Psoas muscle (tissue), 8 donors: ENCODE measurements around the gene NUTF2. TPM values are rescaled to one million over a fixed set of nuclear protein-coding genes. Genes with fewer than 3 reads are reported as not detected.

Experiments
- ATAC-seq, 4 donors: fragments of 200-7000 bp; cut with Tn5 transposase; one replicate each; pipeline ENCODE4 v1.9.1; 2020; ENCODE audit warnings: moderate library complexity in 3 of 4, mild to moderate bottlenecking in 2 of 4
- DNase-seq, 2 donors: peaks; one replicate each; pipeline ENCODE4 v3.0.0-alpha.2; 2020
- H3K27ac ChIP-seq: fragments of 200-600 bp; one replicate; pipeline ENCODE4 v1.8.0; 2022
- H3K27me3 ChIP-seq, 3 donors: fragments of 200-600 bp in 1 of 3; one replicate each; pipeline versions ENCODE4 v1.6.1 to v1.8.0; 2013 to 2022; ENCODE audit warnings: low read length in 2 of 3, mild to moderate bottlenecking in 2 of 3, moderate library complexity in 1 of 3; ENCODE audit not compliant: insufficient read depth in 3 of 3
- H3K36me3 ChIP-seq, 2 donors: fragments of 200-600 bp in 1 of 2; one replicate each; pipeline versions ENCODE4 v1.6.1 to v1.8.0; 2013 to 2022; ENCODE audit warnings: low read depth in 1 of 2, mild to moderate bottlenecking in 1 of 2, moderate library complexity in 1 of 2; ENCODE audit not compliant: insufficient read depth in 1 of 2
- H3K4me1 ChIP-seq: fragments of 200-600 bp; one replicate; pipeline ENCODE4 v1.8.0; 2022
- H3K4me3 ChIP-seq: fragments of 200-600 bp; one replicate; pipeline ENCODE4 v1.8.0; 2022; ENCODE audit warnings: mild to moderate bottlenecking
- H3K9me3 ChIP-seq: fragments of 200-600 bp; one replicate; pipeline ENCODE4 v1.8.0; 2022
- WGBS, 3 donors: extraction: QIAGEN DNeasy Blood & Tissue Kit; methylation state at CpG; one replicate each; pipeline versions ENCODE4 v1.1.6 to v1.1.7; 2013; 5-methylcytosine and 5-hydroxymethylcytosine counted together
- intact Hi-C, 2 donors: fragments of 100-400 bp; cut with DNase I; formaldehyde crosslinking; loops; one replicate each; pipeline versions ENCODE4 v1.11.0 to v1.14.2; 2022
- polyA plus RNA-seq, 3 donors: library from polyadenylated mRNA; stranded (reverse); fragments of 200-250 nt; gene quantifications; one replicate each; pipeline ENCODE4 v1.2.3, GENCODE V29; 2013
- total RNA-seq, 4 donors: library from RNA; stranded (reverse); fragmentation: NEBNext Ultra II Directional in 2 of 4; extraction: Animal tissue kit (Norgen Biotek cat#: 25700) in 2 of 4; gene quantifications; one replicate each; pipeline versions ENCODE4 v1.2.1 to v1.2.4, GENCODE V29; 2021 to 2023
- TF ChIP-seq, protein P1 (sequence below): fragments of 200-600 bp; IDR thresholded peaks from one replicate; pipeline ENCODE4 v1.8.0; 2022; ENCODE audit warnings: antibody characterized with exemption
- donor health status: healthy with polysubstance abuse.
- donor health status: DM: no; HTN: no; CAD: no; lungs with moderate emphysema.
- donor health status: Bipolar disorder and iron deficiency.
- donor health status: healthy.
- donor health status: DM: yes; HTN: yes; CAD: no.
- donor health status: DM: no; HTN: no; CAD: no.
- donor health status: DM: no; HTN: no; CAD: no.
- donor health status: DM: yes; HTN: yes; CAD: no.

Gene NUTF2
- total and polyA plus RNA-seq, 7 donors: 77.4 to 170 (median 104) TPM

DNA sequence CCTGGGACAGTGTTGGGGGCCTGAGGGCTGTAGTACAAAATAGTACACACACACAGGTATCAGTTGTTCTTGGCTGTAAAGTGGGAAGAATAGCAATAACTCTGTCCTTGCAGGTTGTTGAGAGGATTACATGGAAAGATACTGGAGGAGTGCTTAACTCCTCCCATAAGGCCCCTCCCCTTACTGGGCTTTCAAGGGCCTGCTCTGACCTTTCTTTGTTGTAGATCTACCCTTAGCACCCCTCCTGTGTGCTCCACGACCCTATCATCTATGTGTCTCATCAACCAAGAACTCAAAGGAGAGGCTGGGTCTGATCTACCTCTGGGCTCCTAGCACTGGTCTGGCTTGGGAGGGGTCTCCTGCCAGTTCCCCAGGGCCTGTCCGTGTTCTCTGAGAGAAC is 17.9 kb downstream of the NUTF2 start:
- peak overlapping the region; percentile 92 for H3K27ac ChIP-seq
- 77 to 92% (median 81%) methylated on average over 2 of the region's 2 CpGs for WGBS, 3 donors
- intact Hi-C loops: no loop called here

DNA sequence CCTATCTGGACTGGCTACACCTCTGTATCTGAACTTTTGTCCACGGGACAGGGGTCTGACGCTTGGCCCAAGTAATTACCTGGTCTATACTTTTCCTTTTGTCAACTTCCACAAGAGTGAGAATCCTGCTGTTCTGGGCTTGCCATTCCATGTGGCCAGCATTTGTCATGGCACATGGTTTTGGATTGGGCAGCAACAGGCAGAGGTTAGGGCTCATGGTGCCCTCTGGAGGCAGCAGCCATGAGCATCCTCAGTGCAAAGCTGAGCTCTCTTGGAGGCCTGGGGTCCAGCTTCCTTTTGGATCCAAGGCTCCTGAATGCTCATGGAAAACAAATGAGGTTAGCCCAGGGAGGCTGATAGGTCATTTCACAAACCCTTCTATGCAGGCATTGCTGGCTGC is 18.6 kb downstream of the NUTF2 start:
- TF ChIP-seq, protein P1, sequence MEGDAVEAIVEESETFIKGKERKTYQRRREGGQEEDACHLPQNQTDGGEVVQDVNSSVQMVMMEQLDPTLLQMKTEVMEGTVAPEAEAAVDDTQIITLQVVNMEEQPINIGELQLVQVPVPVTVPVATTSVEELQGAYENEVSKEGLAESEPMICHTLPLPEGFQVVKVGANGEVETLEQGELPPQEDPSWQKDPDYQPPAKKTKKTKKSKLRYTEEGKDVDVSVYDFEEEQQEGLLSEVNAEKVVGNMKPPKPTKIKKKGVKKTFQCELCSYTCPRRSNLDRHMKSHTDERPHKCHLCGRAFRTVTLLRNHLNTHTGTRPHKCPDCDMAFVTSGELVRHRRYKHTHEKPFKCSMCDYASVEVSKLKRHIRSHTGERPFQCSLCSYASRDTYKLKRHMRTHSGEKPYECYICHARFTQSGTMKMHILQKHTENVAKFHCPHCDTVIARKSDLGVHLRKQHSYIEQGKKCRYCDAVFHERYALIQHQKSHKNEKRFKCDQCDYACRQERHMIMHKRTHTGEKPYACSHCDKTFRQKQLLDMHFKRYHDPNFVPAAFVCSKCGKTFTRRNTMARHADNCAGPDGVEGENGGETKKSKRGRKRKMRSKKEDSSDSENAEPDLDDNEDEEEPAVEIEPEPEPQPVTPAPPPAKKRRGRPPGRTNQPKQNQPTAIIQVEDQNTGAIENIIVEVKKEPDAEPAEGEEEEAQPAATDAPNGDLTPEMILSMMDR: no peak
- H3K27me3 ChIP-seq: no peaks in the 10 kb centered on the region
- ATAC-seq (peak in 1 of 4 donors; percentile 29), DNase-seq (peak; percentile 28 to 47)
- H3K4me3 ChIP-seq: no peak overlapping the region
- 83 to 94% (median 83%) methylated on average over 2 of the region's 2 CpGs for WGBS, 3 donors
- H3K4me1 ChIP-seq: peaks cover 50% of the 10 kb centered on the region
- H3K9me3 ChIP-seq: no peaks in the 10 kb centered on the region
- peak overlapping the region; percentile 92 for H3K27ac ChIP-seq
- H3K36me3 ChIP-seq: peaks cover 2 to 64% of the 10 kb centered on the region in 2 donors
- intact Hi-C loops: no loop called here

More for the DNA sequence above, 17.9 kb downstream of the NUTF2 start:
- ATAC-seq (no peak), DNase-seq (no peak)
- TF ChIP-seq, protein P1: no peak
- Histone ChIP-seq H3K4me3 (no peak overlapping the region), H3K36me3 (peaks cover 2 to 58% of the 10 kb centered on the region in 2 donors), H3K9me3 (no peaks in the 10 kb centered on the region), H3K27me3 (no peaks in the 10 kb centered on the region), H3K4me1 (peaks cover 57% of the 10 kb centered on the region)

DNA sequence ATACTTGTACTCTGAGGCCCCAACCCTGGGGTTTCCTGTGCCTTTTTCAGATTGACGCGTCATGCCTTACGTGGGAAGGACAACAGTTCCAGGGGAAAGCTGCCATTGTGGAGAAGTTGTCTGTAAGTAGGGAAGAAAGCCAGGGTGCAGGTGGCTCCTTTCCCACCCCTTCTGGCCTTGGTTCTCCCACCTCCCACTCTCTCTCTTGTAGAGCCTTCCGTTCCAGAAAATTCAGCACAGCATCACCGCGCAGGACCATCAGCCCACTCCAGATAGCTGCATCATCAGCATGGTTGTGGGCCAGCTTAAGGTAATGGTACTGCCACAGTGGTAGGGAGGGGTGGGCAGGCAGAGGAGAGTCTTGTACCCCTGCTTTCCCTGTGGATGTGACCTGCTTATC is 21.6 kb downstream of the NUTF2 start:
- ATAC-seq: no peak

DNA sequence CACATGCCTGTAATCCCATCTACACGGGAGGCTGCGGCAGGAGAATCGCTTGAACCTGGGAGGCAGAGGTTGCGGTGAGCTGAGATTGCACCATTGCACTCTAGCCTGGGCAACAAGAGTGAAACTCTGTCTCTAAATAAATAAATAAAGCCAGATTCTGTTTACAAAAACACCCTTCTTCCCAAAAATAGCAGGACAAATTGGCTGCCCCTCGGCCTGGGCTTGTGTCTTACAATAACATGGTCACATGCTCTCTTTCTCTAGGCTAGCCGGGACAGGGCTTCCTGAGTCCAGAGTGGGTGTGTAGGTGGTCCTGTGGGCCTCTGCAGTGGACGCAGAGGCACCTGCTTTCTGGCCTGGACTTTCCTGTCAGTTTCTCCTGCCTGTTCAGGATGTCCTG is 22.9 kb downstream of the NUTF2 start:
- 69 to 79% (median 69%) methylated on average over 7 of the region's 7 CpGs for WGBS, 3 donors

More for the DNA sequence above, 21.6 kb downstream of the NUTF2 start:
- Histone ChIP-seq H3K4me1 (peaks cover 28% of the 10 kb centered on the region), H3K27me3 (no peaks in the 10 kb centered on the region), H3K36me3 (peaks cover 2 to 77% of the 10 kb centered on the region in 2 donors), H3K4me3 (no peak overlapping the region), H3K9me3 (no peaks in the 10 kb centered on the region), H3K27ac (no peak overlapping the region)
- no peak for DNase-seq
- WGBS, 3 donors: 91 to 96% (median 93%) methylated on average over 6 of the region's 6 CpGs
- intact Hi-C loops: no loop called here
- TF ChIP-seq, protein P1: no peak

More for the DNA sequence above, 22.9 kb downstream of the NUTF2 start:
- no peaks in the 10 kb centered on the region for H3K27me3 ChIP-seq
- H3K4me1 ChIP-seq: peaks cover 25% of the 10 kb centered on the region
- TF ChIP-seq, protein P1: no peak
- no peak overlapping the region for H3K4me3 ChIP-seq
- H3K36me3 ChIP-seq: peaks cover 2 to 75% of the 10 kb centered on the region in 2 donors
- H3K9me3 ChIP-seq: no peaks in the 10 kb centered on the region
- DNase-seq: no peak
- H3K27ac ChIP-seq: no peak overlapping the region
- ATAC-seq: no peak
- intact Hi-C loops: no loop called here
